Endodermal cell (in vitro differentiated cells): ENCODE results near the gene GLB1L. TPM values are rescaled to one million over a fixed set of nuclear protein-coding genes. Genes with fewer than 3 reads are reported as not detected.

Experiments
- DNase-seq: peaks from one replicate; pipeline ENCODE4 v3.0.0-alpha.2; 2017
- H3K27ac ChIP-seq: 2 replicates; pipeline ENCODE4 v1.5.1; 2013; ENCODE audit warnings: mild to moderate bottlenecking, low read depth, low read length, moderate library complexity
- H3K27me3 ChIP-seq: 2 replicates; pipeline ENCODE4 v1.6.1; 2013; ENCODE audit warnings: mild to moderate bottlenecking, low read length, moderate library complexity; ENCODE audit not compliant: insufficient read depth, control insufficient read depth, poor library complexity, severe bottlenecking
- H3K36me3 ChIP-seq: 2 replicates; pipeline ENCODE4 v1.7.0; 2013; ENCODE audit warnings: mild to moderate bottlenecking, low read length, moderate library complexity; ENCODE audit not compliant: control insufficient read depth, insufficient read depth
- H3K4me1 ChIP-seq: one replicate; pipeline ENCODE4 v1.7.0; 2013; ENCODE audit warnings: low read length; ENCODE audit not compliant: control insufficient read depth, insufficient read depth
- H3K4me3 ChIP-seq: 2 replicates; pipeline ENCODE4 v1.5.1; 2013; ENCODE audit warnings: mild to moderate bottlenecking, low read length, moderate library complexity
- H3K9ac ChIP-seq: 2 replicates; pipeline ENCODE4 v1.6.1; 2013; ENCODE audit warnings: mild to moderate bottlenecking, low read length, moderate library complexity; ENCODE audit not compliant: poor library complexity, severe bottlenecking; ENCODE audit errors: extremely low read depth
- H3K9me3 ChIP-seq: 2 replicates; pipeline ENCODE4 v1.6.1; 2013; ENCODE audit warnings: mild to moderate bottlenecking, low read length, moderate library complexity; ENCODE audit not compliant: control insufficient read depth
- H3K27ac Mint-ChIP-seq: 2 replicates; pipeline ENCODE4 v1.8.0; 2020; ENCODE audit warnings: mixed read lengths
- H3K27me3 Mint-ChIP-seq: 2 replicates; pipeline ENCODE4 v1.8.0; 2021; ENCODE audit warnings: mild to moderate bottlenecking, mixed read lengths; ENCODE audit not compliant: insufficient read depth
- H3K36me3 Mint-ChIP-seq: 2 replicates; pipeline ENCODE4 v1.8.0; 2020; ENCODE audit warnings: low read depth, mixed read lengths
- H3K4me1 Mint-ChIP-seq: 2 replicates; pipeline ENCODE4 v1.8.0; 2020; ENCODE audit warnings: mixed read lengths
- H3K4me3 Mint-ChIP-seq: 2 replicates; pipeline ENCODE4 v1.8.0; 2020; ENCODE audit warnings: mild to moderate bottlenecking, moderate library complexity, mixed read lengths
- H3K9me3 Mint-ChIP-seq: 2 replicates; pipeline ENCODE4 v1.8.0; 2020; ENCODE audit warnings: mild to moderate bottlenecking, mixed read lengths
- CTCF ChIP-seq: fragments of 200-600 bp; sonication (generic); conservative IDR thresholded peaks from 2 replicates; pipeline ENCODE4 v1.5.0; 2021; ENCODE audit warnings: antibody characterized with exemption, mild to moderate bottlenecking
- WGBS, 2 experiments: methylation state at CpG; one replicate each; pipeline versions ENCODE4 v1.1.5 to v1.1.7; 2013; ENCODE audit warnings: missing lambda C conversion rate in 2 of 2, mixed read lengths in 1 of 2; ENCODE audit not compliant: insufficient coverage in 1 of 2, insufficient read length in 1 of 2; 5-methylcytosine and 5-hydroxymethylcytosine counted together
- total RNA-seq, 2 donors: library from RNA; stranded (reverse); fragmentation: NEBNext Ultra II Directional in 1 of 2; extraction: Animal tissue kit (Norgen Biotek cat#: 25700) in 1 of 2; gene quantifications; 2 replicates in 1 of 2; 3 replicates in 1 of 2; pipeline ENCODE4 v1.2.1, GENCODE V29; 2021

The GLB1L gene
- total RNA-seq, 2 donors from 2014 or later, result 9.7 to 13.8 TPM

- 32 to 41% methylated on average over 15 to 22 of the region's 22 CpGs for WGBS, 2 experiments
- Mint-ChIP-seq H3K9me3 (peaks cover 4% of the 10 kb centered on the region), H3K27ac (peak overlapping the region; percentile 64), H3K27me3 (peaks cover 9% of the 10 kb centered on the region), H3K36me3 (peaks cover 29% of the 10 kb centered on the region), H3K4me3 (peak overlapping the region; percentile 68), H3K4me1 (peaks cover 6% of the 10 kb centered on the region)
- H3K27ac ChIP-seq, result no peak overlapping the region
- DNase-seq, result no peak
- no peak for TF ChIP-seq CTCF
- no peaks in the 10 kb centered on the region for H3K27me3 ChIP-seq
- peak overlapping the region; percentile 77 for H3K4me3 ChIP-seq
- no peaks in the 10 kb centered on the region for H3K4me1 ChIP-seq
- no peaks in the 10 kb centered on the region for H3K9me3 ChIP-seq
- peak overlapping the region; percentile 7 for H3K9ac ChIP-seq
- H3K36me3 ChIP-seq, result peaks cover 33% of the 10 kb centered on the region
Observed at GRCh38 chr2:219207134-219207883, 37.9 kb downstream of the GLB1L start.

GRCh38 chr2:219206328-219207133, 38.7 kb downstream of the GLB1L start, which contains the start of gene ZFAND2B:
ZFAND2B (plus strand) TSS chr2:219206782; CDS start chr2:219206988, 206 bp downstream.
- Histone ChIP-seq H3K27ac (peak within 1 kb of the TSS; percentile 89), H3K4me1 (no peaks in the 10 kb centered on the region), H3K27me3 (no peaks in the 10 kb centered on the region), H3K9ac (peak within 1 kb of the TSS; percentile 60), H3K36me3 (peaks cover 28% of the 10 kb centered on the region), H3K9me3 (no peaks in the 10 kb centered on the region), H3K4me3 (peak within 1 kb of the TSS; percentile 90)
- Mint-ChIP-seq H3K36me3 (peaks cover 22% of the 10 kb centered on the region), H3K4me1 (peaks cover 6% of the 10 kb centered on the region), H3K27ac (peak within 1 kb of the TSS; percentile 95), H3K27me3 (peaks cover 9% of the 10 kb centered on the region), H3K9me3 (peaks cover 4% of the 10 kb centered on the region), H3K4me3 (peak within 1 kb of the TSS; percentile 68)
- 0 to 9% methylated on average over 8 to 75 of the region's 76 CpGs for WGBS, 2 experiments
- peak; percentile 98 for DNase-seq
- peak; percentile 41 for TF ChIP-seq CTCF

- Histone ChIP-seq H3K27ac (peak overlapping the region; percentile 83), H3K9me3 (no peaks in the 10 kb centered on the region), H3K36me3 (peaks cover 23% of the 10 kb centered on the region), H3K4me3 (peak overlapping the region; percentile 90), H3K9ac (peak overlapping the region; percentile 60), H3K27me3 (no peaks in the 10 kb centered on the region), H3K4me1 (no peaks in the 10 kb centered on the region)
- Mint-ChIP-seq H3K4me3 (peak overlapping the region; percentile 68), H3K36me3 (peaks cover 20% of the 10 kb centered on the region), H3K27ac (peak overlapping the region; percentile 95), H3K4me1 (peaks cover 6% of the 10 kb centered on the region), H3K27me3 (peaks cover 9% of the 10 kb centered on the region), H3K9me3 (peaks cover 7% of the 10 kb centered on the region)
- no peak for TF ChIP-seq CTCF
- no peak for DNase-seq
- WGBS, 2 experiments, result 35 to 40% methylated on average over 6 to 7 of the region's 7 CpGs
Observed at GRCh38 chr2:219205981-219206327, 39.3 kb downstream of the GLB1L start.
